Chondrocyte (in vitro differentiated cells): ENCODE data around the gene ANAPC13. TPM values are rescaled to one million over a fixed set of nuclear protein-coding genes. Genes with fewer than 3 reads are reported as not detected.

ENCODE experiments used
- DNase-seq: peaks from one replicate; pipeline ENCODE4 v3.0.0; 2021; ENCODE audit warnings: mixed read lengths, low spot score
- H3K27ac Mint-ChIP-seq: one replicate; pipeline ENCODE4 v1.8.0; 2021; ENCODE audit warnings: mild to moderate bottlenecking, moderate library complexity, mixed read lengths; ENCODE audit not compliant: unreplicated experiment
- H3K27me3 Mint-ChIP-seq: 2 replicates; pipeline ENCODE4 v1.8.0; 2021; ENCODE audit warnings: low read depth, mixed read lengths
- H3K36me3 Mint-ChIP-seq: 2 replicates; pipeline ENCODE4 v1.8.0; 2021; ENCODE audit warnings: low read depth, mixed read lengths
- H3K4me1 Mint-ChIP-seq: 2 replicates; pipeline ENCODE4 v1.8.0; 2021; ENCODE audit warnings: low read depth, mild to moderate bottlenecking, mixed read lengths
- H3K4me3 Mint-ChIP-seq: one replicate; pipeline ENCODE4 v1.8.0; 2021; ENCODE audit warnings: mild to moderate bottlenecking, moderate library complexity, mixed read lengths; ENCODE audit not compliant: unreplicated experiment
- H3K9me3 Mint-ChIP-seq: 2 replicates; pipeline ENCODE4 v1.8.0; 2021; ENCODE audit warnings: low read depth, mixed read lengths
- long read RNA-seq: library from polyadenylated mRNA; stranded (forward); transcript quantifications from one replicate; pipeline ENCODE4 v2.0.0, GENCODE V29; 2021
- total RNA-seq: library from RNA; stranded (reverse); gene quantifications from 3 replicates; pipeline ENCODE4 v1.2.1, GENCODE V29; 2021
- TF ChIP-seq, protein P1 (sequence below): fragments of 200-600 bp; sonication (generic); IDR thresholded peaks from 2 replicates; pipeline ENCODE4 v1.5.0; 2021; ENCODE audit warnings: antibody characterized with exemption, mild to moderate bottlenecking, moderate library complexity

Gene ANAPC13, protein sequence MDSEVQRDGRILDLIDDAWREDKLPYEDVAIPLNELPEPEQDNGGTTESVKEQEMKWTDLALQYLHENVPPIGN
- 66.8 to 86.0 TPM (median 81.3 TPM) in 3 replicates for total RNA-seq
- long read RNA-seq, transcript ANAPC13-201 (3 exons, 1,209 nt) = major isoform, 72 of 127 reads
- long read RNA-seq, transcript ANAPC13-204 (3 exons, 1,840 nt) = minor isoform, 48 of 127 reads
- long read RNA-seq, partial matches to known transcripts = 0 of 127 reads
- long read RNA-seq, other reads (novel, unspliced or antisense) = 2 of 127 reads

DNA sequence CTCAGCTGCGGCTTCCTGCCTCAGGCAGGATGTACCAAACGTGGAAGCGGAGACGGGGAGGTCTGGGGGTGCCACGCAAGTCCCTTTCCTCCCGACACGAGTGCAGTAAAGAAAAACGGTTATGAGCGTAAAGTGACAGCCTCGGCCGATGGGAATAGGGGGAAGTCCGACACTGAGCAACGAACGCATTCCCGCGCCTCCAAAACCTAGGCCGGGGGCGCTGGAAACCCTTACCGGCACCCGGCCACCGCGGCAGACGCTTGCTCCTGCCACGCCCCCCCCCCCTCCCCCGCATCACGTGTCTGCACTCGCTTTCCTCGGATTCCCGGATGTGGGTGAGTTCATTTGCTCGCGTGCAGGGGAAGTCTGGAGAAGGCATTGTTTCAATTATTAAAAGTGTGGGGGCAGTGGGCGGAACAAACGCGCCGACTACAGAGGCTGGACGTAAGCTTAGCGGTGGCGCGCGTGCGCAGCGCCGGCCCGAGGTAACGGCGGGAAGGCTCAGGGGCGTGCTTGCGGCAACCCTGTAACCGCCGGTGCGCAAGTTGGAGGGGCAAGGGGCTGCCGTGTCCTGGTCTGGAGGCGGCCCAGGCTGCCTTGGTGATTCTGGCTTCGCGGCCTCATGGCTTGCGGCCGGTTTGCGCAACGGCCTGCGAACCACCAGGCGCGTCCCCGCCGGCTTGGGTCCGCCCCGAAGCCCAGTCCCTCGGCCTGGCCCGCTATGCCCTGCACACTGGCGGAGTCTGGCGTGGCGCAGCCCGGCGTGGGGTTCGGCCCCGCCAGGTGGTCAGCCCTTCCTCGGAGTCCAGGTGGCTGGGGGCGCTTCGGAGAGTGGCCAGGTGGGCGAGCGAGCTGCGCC is at the start of gene ANAPC13, which contains the start of gene CEP63:
Gene ANAPC13, minus strand, starts transcription at position 268 of the 859 bp plus-strand sequence. CDS start 3,081 bp downstream, outside the sequence.
Gene CEP63, plus strand, starts transcription at position 340 of the 859 bp plus-strand sequence. CDS start 9,264 bp downstream, outside the sequence.
- H3K4me3 Mint-ChIP-seq = peak within 1 kb of the TSS; percentile 92
- DNase-seq = peak; percentile 94
- H3K4me1 Mint-ChIP-seq = peaks cover 60% of the 10 kb centered on the region
- H3K27me3 Mint-ChIP-seq = no peaks in the 10 kb centered on the region
- TF ChIP-seq, protein P1, sequence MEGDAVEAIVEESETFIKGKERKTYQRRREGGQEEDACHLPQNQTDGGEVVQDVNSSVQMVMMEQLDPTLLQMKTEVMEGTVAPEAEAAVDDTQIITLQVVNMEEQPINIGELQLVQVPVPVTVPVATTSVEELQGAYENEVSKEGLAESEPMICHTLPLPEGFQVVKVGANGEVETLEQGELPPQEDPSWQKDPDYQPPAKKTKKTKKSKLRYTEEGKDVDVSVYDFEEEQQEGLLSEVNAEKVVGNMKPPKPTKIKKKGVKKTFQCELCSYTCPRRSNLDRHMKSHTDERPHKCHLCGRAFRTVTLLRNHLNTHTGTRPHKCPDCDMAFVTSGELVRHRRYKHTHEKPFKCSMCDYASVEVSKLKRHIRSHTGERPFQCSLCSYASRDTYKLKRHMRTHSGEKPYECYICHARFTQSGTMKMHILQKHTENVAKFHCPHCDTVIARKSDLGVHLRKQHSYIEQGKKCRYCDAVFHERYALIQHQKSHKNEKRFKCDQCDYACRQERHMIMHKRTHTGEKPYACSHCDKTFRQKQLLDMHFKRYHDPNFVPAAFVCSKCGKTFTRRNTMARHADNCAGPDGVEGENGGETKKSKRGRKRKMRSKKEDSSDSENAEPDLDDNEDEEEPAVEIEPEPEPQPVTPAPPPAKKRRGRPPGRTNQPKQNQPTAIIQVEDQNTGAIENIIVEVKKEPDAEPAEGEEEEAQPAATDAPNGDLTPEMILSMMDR = peak; percentile 18
- no peaks in the 10 kb centered on the region for H3K9me3 Mint-ChIP-seq
- H3K27ac Mint-ChIP-seq = peak within 1 kb of the TSS; percentile 100
- peaks cover 8% of the 10 kb centered on the region for H3K36me3 Mint-ChIP-seq

DNA sequence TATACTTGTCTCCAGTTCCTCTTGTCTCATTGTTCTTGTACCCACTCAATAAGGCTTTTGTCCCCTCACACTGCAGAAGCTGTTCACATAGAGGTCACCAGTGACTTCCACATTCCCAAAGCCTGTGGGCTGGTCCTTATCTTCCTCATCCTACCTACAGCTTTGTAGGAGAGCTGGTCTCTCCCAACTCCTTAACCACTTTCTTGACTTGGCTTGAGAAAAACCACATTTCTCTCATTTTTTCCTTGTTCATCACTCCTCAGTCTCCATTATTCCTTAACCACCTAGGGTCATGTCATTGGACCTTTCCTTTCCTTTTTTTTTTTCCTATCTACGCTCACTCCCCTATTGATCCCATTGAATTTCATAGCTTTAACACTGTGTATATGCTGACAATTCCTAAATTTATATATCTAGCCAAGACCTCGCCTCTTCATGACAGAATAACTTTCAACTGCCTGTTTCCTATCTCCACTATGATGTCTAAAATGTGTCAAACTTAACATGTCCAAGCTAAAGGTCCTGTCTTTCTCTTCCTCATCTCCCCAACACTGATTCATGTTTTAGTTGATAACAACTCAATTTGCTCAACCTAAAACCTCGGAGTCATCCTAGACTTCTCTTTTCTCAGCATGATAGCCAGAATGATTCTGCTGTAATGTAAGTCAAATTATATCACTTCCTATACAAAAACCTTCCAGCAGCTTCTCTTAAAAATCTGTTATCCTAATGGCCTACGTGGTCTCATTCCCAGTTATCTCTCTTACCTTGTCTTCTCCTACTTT is 49.6 kb upstream of the ANAPC13 start:
- Mint-ChIP-seq H3K4me3 (no peak overlapping the region), H3K27me3 (no peaks in the 10 kb centered on the region), H3K36me3 (peaks cover 17% of the 10 kb centered on the region), H3K4me1 (no peaks in the 10 kb centered on the region), H3K27ac (no peak overlapping the region), H3K9me3 (no peaks in the 10 kb centered on the region)
- DNase-seq = no peak
- TF ChIP-seq, protein P1 = no peak

DNA sequence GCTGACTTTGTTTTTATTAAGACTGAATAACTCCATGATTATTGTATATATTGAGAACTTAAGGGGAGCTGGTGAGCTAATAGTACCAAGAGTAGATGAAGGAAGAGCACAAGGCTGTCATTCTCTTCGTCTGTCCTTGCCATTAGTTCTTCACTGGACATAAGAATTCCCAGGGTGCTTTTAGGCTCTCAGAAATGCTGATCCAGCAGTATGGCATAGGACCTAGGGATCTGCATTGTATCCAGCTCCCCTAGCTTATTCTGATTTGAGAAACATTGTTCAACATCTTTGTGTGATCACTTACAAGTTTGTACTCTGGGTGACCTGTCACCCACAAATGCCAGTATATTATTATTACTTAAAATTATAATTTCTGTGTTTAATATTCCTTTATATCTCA is 47.7 kb upstream of the ANAPC13 start:
- Mint-ChIP-seq H3K27ac (no peak overlapping the region), H3K9me3 (no peaks in the 10 kb centered on the region), H3K27me3 (no peaks in the 10 kb centered on the region), H3K4me1 (no peaks in the 10 kb centered on the region), H3K4me3 (no peak overlapping the region), H3K36me3 (peaks cover 15% of the 10 kb centered on the region)
- DNase-seq = no peak
- TF ChIP-seq, protein P1 = no peak

DNA sequence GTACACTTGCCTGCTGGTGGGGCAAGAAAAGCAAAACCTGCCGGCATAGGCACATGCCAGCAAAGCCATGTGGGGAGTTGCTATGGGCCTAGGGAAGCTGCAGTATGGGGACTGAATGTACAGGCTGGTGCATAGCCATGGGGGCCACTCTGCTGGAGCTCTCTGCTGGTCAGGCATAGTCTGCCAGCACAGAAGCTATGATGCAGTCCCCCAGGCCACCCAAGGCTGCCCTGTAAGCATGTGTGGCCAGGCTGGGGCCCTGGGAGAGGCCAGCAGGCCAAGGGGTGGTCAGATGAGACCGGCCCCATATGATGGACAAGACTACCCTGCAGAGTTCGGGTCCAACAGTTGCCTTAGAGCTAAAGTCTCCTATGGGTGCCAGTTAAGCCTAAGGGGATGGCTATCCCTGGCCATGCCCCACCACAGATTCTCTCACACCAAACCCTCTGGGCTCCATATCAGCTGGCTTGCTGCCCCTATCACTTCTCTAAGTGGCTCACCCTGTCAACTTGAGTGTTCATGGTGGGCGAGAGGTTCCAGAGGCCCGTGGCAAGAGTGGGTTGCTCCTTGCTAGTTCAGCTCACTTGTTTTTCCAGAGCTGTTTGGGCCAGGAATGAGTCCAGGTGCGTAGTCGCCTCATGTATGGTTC is 41.9 kb upstream of the ANAPC13 start:
- H3K4me1 Mint-ChIP-seq = peaks cover 7% of the 10 kb centered on the region
- no peak overlapping the region for H3K4me3 Mint-ChIP-seq
- peaks cover 38% of the 10 kb centered on the region for H3K9me3 Mint-ChIP-seq
- no peaks in the 10 kb centered on the region for H3K27me3 Mint-ChIP-seq
- DNase-seq = no peak
- TF ChIP-seq, protein P1 = no peak
- H3K27ac Mint-ChIP-seq = no peak overlapping the region
- peaks cover 35% of the 10 kb centered on the region for H3K36me3 Mint-ChIP-seq
